ENCODE measurements around the gene C8G. TPM values are rescaled to one million over a fixed set of nuclear protein-coding genes. Genes with fewer than 3 reads are reported as not detected.

The C8G gene
- total RNA-seq, 1 donor from 2014 or later = 2.2 TPM

DNA sequence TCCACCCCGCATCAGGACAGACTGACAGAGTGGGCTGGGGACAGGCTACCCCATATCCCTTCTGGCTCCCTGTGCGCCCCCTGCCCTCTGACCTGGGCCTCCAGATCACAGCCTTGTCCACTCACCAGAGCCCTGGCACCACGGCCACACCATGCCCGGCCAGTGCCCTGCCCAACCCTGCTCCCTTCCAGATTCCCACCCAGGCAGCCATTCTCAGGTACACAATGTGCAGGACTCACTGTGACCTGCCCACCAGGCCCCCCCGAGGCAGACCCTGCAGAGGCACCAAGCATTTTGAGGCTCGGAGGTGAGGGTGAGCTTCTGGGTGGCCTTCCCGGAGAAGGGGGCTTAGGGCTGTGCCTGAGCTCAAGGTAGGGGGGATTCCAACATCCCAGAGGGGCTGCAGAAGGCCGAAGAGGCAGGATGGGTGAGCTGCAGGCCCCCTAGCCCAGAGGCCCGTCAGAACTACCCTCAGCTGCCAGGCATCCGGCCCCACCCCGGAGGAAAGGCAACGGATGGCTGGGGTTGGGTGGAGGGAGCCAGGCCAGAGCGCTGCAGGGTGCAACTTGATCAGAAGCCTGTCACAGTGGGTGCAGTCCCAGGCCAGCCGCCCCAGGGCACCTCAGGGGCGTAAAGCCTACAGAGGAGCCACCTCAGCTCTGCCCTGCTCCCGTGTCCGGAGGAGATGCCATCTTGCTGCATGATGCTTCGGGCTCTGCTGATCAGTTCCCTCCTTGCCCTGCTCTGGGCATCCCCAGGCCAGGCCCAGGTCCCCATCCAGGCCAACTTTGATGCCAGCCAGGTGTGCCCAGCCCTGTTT, 37.4 kb downstream of the C8G start, which contains the start of gene LCNL1:
TSS of gene LCNL1 (plus strand) at position 762 of the 820 bp plus-strand sequence. CDS start 594 bp downstream, outside the sequence.
- DNase-seq (ENCODE audit: low spot score) = no peak
- no peaks in the 10 kb centered on the region for H3K36me3 Mint-ChIP-seq (ENCODE audit: low read depth)
- no peaks in the 10 kb centered on the region for H3K27me3 Mint-ChIP-seq (ENCODE audit: low read depth)
- H3K27ac Mint-ChIP-seq (ENCODE audit: unreplicated experiment) = no peak within 1 kb of the TSS
- peaks cover 3% of the 10 kb centered on the region for H3K4me1 Mint-ChIP-seq (ENCODE audit: low read depth)
- H3K9me3 Mint-ChIP-seq (ENCODE audit: low read depth) = no peaks in the 10 kb centered on the region
- TF ChIP-seq, protein P1, sequence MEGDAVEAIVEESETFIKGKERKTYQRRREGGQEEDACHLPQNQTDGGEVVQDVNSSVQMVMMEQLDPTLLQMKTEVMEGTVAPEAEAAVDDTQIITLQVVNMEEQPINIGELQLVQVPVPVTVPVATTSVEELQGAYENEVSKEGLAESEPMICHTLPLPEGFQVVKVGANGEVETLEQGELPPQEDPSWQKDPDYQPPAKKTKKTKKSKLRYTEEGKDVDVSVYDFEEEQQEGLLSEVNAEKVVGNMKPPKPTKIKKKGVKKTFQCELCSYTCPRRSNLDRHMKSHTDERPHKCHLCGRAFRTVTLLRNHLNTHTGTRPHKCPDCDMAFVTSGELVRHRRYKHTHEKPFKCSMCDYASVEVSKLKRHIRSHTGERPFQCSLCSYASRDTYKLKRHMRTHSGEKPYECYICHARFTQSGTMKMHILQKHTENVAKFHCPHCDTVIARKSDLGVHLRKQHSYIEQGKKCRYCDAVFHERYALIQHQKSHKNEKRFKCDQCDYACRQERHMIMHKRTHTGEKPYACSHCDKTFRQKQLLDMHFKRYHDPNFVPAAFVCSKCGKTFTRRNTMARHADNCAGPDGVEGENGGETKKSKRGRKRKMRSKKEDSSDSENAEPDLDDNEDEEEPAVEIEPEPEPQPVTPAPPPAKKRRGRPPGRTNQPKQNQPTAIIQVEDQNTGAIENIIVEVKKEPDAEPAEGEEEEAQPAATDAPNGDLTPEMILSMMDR (IDR thresholded peaks at IDR 0.05) = no peak
- H3K4me3 Mint-ChIP-seq (ENCODE audit: unreplicated experiment) = no peak within 1 kb of the TSS

DNA sequence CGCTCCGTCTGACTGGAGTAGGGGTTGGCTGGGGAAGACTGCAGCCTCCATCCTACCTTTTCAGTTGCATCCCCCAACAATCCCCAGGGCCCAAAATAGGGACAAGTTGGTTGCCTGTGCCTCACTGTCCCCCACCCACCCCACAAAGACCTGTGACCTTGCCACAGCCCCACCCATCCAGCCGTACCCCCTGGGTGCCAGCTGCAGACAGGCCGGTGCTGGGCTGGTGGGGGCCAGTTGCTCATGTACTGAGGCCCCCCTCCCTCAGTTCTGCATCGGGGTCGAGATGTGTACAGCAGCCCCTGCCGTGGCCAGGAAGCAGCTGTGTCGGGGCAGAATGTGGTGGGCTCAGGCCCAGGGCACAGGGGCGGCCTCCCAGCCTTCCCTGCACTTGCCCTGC, 38.1 kb downstream of the C8G start:
- no peak overlapping the region for H3K27ac Mint-ChIP-seq (ENCODE audit: unreplicated experiment)
- no peaks in the 10 kb centered on the region for H3K9me3 Mint-ChIP-seq (ENCODE audit: low read depth)
- DNase-seq (ENCODE audit: low spot score) = no peak
- no peaks in the 10 kb centered on the region for H3K27me3 Mint-ChIP-seq (ENCODE audit: low read depth)
- no peaks in the 10 kb centered on the region for H3K4me1 Mint-ChIP-seq (ENCODE audit: low read depth)
- H3K4me3 Mint-ChIP-seq (ENCODE audit: unreplicated experiment) = no peak overlapping the region
- no peaks in the 10 kb centered on the region for H3K36me3 Mint-ChIP-seq (ENCODE audit: low read depth)
- TF ChIP-seq, protein P1 (IDR thresholded peaks at IDR 0.05) = no peak

DNA sequence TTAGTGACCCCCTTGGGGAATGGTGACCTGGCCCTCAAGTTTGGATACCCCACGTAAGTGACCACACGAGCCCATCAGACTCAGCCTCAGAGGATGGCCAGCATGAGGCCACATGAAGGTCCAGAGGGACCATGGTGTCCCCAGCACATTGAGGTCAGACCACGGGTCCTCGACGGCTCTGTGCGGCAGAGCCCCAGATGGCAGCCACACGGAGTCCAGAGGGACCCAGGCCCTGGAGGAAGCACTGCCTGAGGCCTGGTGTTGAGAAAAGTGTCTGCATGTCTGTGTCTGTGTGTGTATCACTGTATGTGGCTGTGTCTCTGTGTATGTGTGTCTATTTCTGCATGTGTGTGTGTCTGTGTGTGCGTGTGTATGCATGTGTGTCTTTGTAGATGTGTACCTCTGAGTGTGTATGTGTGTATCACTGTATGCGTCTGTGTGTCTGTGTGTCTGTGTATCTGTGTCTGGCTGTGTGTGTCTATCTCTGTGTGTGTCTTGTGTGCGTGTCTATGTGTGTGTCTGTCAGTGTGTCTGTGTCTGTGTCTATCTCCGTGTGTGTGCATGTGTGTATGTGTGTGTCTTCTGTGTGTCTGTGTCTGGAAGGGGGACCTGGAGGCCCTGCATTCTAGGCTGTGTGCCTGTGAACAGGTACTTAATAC, 38.7 kb downstream of the C8G start:
- Mint-ChIP-seq H3K27me3 (ENCODE audit: low read depth) (no peaks in the 10 kb centered on the region), H3K4me3 (ENCODE audit: unreplicated experiment) (no peak overlapping the region), H3K27ac (ENCODE audit: unreplicated experiment) (no peak overlapping the region), H3K4me1 (ENCODE audit: low read depth) (no peaks in the 10 kb centered on the region), H3K9me3 (ENCODE audit: low read depth) (no peaks in the 10 kb centered on the region), H3K36me3 (ENCODE audit: low read depth) (no peaks in the 10 kb centered on the region)
- TF ChIP-seq, protein P1 (IDR thresholded peaks at IDR 0.05) = no peak
- DNase-seq (ENCODE audit: low spot score) = no peak

DNA sequence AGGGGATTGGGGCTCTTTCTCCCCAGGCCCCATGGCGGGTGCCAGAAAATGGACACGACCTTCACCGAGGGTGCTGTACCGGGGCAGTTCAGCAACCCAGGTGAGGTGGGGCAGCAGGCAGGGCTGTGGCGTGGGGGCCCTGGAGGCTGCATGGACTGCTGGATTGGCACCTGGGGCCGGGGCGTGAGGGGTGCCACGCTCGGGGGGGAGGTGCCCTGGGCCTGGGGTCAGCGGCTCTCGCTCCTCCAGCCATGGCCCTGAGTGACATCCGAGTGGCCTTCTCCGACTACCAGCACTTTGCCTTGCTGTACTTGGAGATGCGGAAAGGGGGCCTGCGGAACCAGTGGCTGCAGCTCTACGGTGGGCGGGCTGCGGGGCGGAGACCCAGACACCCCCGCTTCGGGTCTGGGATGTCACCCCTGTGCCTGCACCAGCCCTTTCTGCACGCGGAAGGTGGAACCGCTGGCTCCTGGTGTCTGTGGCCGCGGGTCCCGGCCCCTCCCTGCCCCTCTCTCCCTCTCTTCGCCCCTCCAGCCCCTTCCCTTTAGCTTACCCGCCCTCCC, 39.5 kb downstream of the C8G start:
- no peak for DNase-seq (ENCODE audit: low spot score)
- Mint-ChIP-seq H3K36me3 (ENCODE audit: low read depth) (no peaks in the 10 kb centered on the region), H3K27ac (ENCODE audit: unreplicated experiment) (no peak overlapping the region), H3K4me3 (ENCODE audit: unreplicated experiment) (no peak overlapping the region), H3K27me3 (ENCODE audit: low read depth) (no peaks in the 10 kb centered on the region), H3K4me1 (ENCODE audit: low read depth) (no peaks in the 10 kb centered on the region), H3K9me3 (ENCODE audit: low read depth) (no peaks in the 10 kb centered on the region)
- TF ChIP-seq, protein P1 (IDR thresholded peaks at IDR 0.05) = no peak

DNA sequence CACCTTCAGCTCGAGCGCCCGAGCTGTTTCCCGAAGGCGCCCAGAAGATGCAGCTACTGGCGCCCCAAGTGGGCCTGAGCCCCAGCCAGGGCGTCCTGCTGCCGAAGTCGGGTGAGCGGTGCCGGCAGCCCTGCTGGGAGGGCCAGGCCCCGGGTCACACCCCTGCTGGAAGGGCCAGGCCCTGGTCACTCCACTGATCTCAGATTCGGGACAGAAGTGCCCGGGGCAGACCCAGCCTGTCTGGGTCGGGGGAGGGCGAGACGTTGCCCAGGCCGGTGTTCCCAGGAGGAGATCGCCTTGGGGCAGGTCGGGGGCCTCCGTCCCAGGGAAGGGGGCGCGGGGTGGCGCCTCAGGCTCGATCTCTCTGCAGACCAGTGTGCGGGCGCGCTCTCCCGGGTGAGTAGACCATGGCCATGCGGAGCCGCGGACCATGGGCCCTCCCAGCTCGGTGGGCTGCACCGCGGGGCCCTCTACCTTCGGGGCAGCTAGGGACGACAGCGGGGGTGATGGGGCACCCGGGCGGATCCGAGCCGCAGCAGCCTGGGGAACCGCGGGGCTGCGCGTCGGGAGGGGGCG, 40.1 kb downstream of the C8G start:
- Mint-ChIP-seq H3K36me3 (ENCODE audit: low read depth) (no peaks in the 10 kb centered on the region), H3K4me1 (ENCODE audit: low read depth) (no peaks in the 10 kb centered on the region), H3K9me3 (ENCODE audit: low read depth) (no peaks in the 10 kb centered on the region), H3K27me3 (ENCODE audit: low read depth) (no peaks in the 10 kb centered on the region), H3K27ac (ENCODE audit: unreplicated experiment) (no peak overlapping the region), H3K4me3 (ENCODE audit: unreplicated experiment) (no peak overlapping the region)
- no peak for DNase-seq (ENCODE audit: low spot score)
- TF ChIP-seq, protein P1 (IDR thresholded peaks at IDR 0.05) = no peak
